HepG2 (cell line): ENCODE results near the gene NDUFB6.

Source experiments
- BHLHE40 ChIP-seq: IDR thresholded peaks from 2 replicates; pipeline ENCODE4 v1.6.1; 2011; ENCODE audit warnings: low read length, improper control_type of control experiment
- EP300 ChIP-seq, 3 experiments: sonication (generic) in 1 of 3; formaldehyde crosslinking in 1 of 3; IDR thresholded peaks; 2 replicates each; pipeline versions ENCODE4 v1.5.1 to v1.6.1; 2011 to 2020; ENCODE audit warnings: low read depth in 2 of 3, low read length in 2 of 3, borderline replicate concordance in 1 of 3, improper control_type of control experiment in 1 of 3, mild to moderate bottlenecking in 1 of 3, missing genetic modification reagents in 1 of 3, moderate library complexity in 1 of 3
- KAT8 ChIP-seq: IDR thresholded peaks from 2 replicates; pipeline ENCODE4 v1.6.1; 2016; ENCODE audit warnings: missing genetic modification reagents, missing compliant biosample characterization
- MAX ChIP-seq: IDR thresholded peaks from 2 replicates; pipeline ENCODE4 v1.6.1; 2012; ENCODE audit warnings: inconsistent platforms
- NR2C2 ChIP-seq: sonication (generic); formaldehyde crosslinking; IDR thresholded peaks from 2 replicates; pipeline ENCODE4 v1.4.0; 2020; ENCODE audit warnings: missing genetic modification reagents, mild to moderate bottlenecking, moderate library complexity, borderline replicate concordance
- POLR2AphosphoS5 ChIP-seq: IDR thresholded peaks from 2 replicates; pipeline ENCODE4 v1.6.1; 2012; ENCODE audit warnings: low read depth, low read length
- SALL2 ChIP-seq: sonication (generic); formaldehyde crosslinking; IDR thresholded peaks from 2 replicates; pipeline ENCODE4 v1.8.1; 2023; ENCODE audit warnings: mild to moderate bottlenecking, missing genetic modification reagents, inconsistent platforms
- ZFP36 ChIP-seq: fragments of 150-350 bp; IDR thresholded peaks from 2 replicates; pipeline ENCODE4 v1.6.1; 2018; ENCODE audit warnings: borderline replicate concordance, low read length, low read depth; ENCODE audit not compliant: partially characterized antibody
- ZNF101 ChIP-seq: sonication (generic); formaldehyde crosslinking; IDR thresholded peaks from 2 replicates; pipeline ENCODE4 v1.4.0; 2020; ENCODE audit warnings: mild to moderate bottlenecking, low read depth, missing genetic modification reagents, borderline replicate concordance
- ZNF615 ChIP-seq: sonication (generic); formaldehyde crosslinking; IDR thresholded peaks from 2 replicates; pipeline ENCODE4 v1.5.0; 2020; ENCODE audit warnings: mild to moderate bottlenecking, missing genetic modification reagents, borderline replicate concordance
- ZNF768 ChIP-seq: sonication (generic); formaldehyde crosslinking; IDR thresholded peaks from 2 replicates; pipeline ENCODE4 v1.4.0; 2020; ENCODE audit warnings: missing genetic modification reagents
- ZSCAN30 ChIP-seq: sonication (generic); formaldehyde crosslinking; IDR thresholded peaks from 2 replicates; pipeline ENCODE4 v1.5.0; 2020; ENCODE audit warnings: mild to moderate bottlenecking, missing genetic modification reagents

- TF ChIP-seq ZNF101 (CRISPR knock-in tag) (no peak), ZSCAN30 (CRISPR knock-in tag) (no peak), BHLHE40 (no peak), POLR2AphosphoS5 (no peak), ZFP36 (no peak), EP300 (IDR thresholded peaks at IDR 0.05; ENCODE audit: low read depth in 2 of 2, low read length in 2 of 2) (no peak), EP300 (CRISPR knock-in tag; IDR thresholded peaks at IDR 0.05; ENCODE audit: borderline replicate concordance) (no peak), ZNF768 (no peak), SALL2 (CRISPR knock-in tag) (no peak), MAX (no peak), NR2C2 (CRISPR knock-in tag) (no peak), KAT8 (CRISPR knock-in tag) (no peak), ZNF615 (CRISPR knock-in tag) (no peak)
These were observed 862 bp upstream of the NDUFB6 start for GRCh38 chr9:32573821-32574220.
